ENCODE data around the gene WDPCP. TPM values are rescaled to one million over a fixed set of nuclear protein-coding genes. Genes with fewer than 3 reads are reported as not detected.

The WDPCP gene
- total RNA-seq, 2 donors from 2014 or later, result 11.8 to 25.1 TPM

- Histone ChIP-seq H3K4me3 (ENCODE audit: low read length) (peak overlapping the region; percentile 19), H3K27me3 (ENCODE audit: control insufficient read depth, insufficient read depth, low read length, poor library complexity, severe bottlenecking) (no peaks in the 10 kb centered on the region), H3K9me3 (ENCODE audit: control insufficient read depth, low read length) (peaks cover 37% of the 10 kb centered on the region), H3K36me3 (ENCODE audit: control insufficient read depth, insufficient read depth, low read length) (peaks cover 10% of the 10 kb centered on the region), H3K27ac (ENCODE audit: low read depth, low read length) (no peak overlapping the region), H3K9ac (ENCODE audit: extremely low read depth, low read length, poor library complexity, severe bottlenecking) (no peak overlapping the region), H3K4me1 (ENCODE audit: control insufficient read depth, insufficient read depth, low read length) (no peaks in the 10 kb centered on the region)
- Mint-ChIP-seq H3K36me3 (ENCODE audit: low read depth) (peaks cover 15% of the 10 kb centered on the region), H3K27me3 (ENCODE audit: insufficient read depth) (no peaks in the 10 kb centered on the region), H3K4me3 (no peak overlapping the region), H3K4me1 (peaks cover 11% of the 10 kb centered on the region), H3K27ac (no peak overlapping the region), H3K9me3 (peaks cover 25% of the 10 kb centered on the region)
- DNase-seq, result no peak
- WGBS, 2 experiments (ENCODE audit: insufficient coverage in 1 of 2, insufficient read length in 1 of 2), result 89 to 94% methylated on average over 2 of the region's 2 CpGs
- no peak for TF ChIP-seq CTCF (conservative IDR thresholded peaks at IDR 0.05)
Measured at GRCh38 chr2:63344575-63345284, 243.5 kb downstream of the WDPCP start.

GRCh38 chr2:63343397-63344109 lies 244.7 kb downstream of the WDPCP start:
- no peak overlapping the region for H3K27ac ChIP-seq (ENCODE audit: low read depth, low read length)
- Mint-ChIP-seq H3K27me3 (ENCODE audit: insufficient read depth) (no peaks in the 10 kb centered on the region), H3K4me1 (peaks cover 11% of the 10 kb centered on the region), H3K9me3 (peaks cover 26% of the 10 kb centered on the region), H3K36me3 (ENCODE audit: low read depth) (peaks cover 15% of the 10 kb centered on the region), H3K4me3 (no peak overlapping the region), H3K27ac (no peak overlapping the region)
- H3K4me3 ChIP-seq (ENCODE audit: low read length), result peak overlapping the region; percentile 19
- H3K4me1 ChIP-seq (ENCODE audit: control insufficient read depth, insufficient read depth, low read length), result no peaks in the 10 kb centered on the region
- WGBS, 2 experiments (ENCODE audit: insufficient coverage in 1 of 2, insufficient read length in 1 of 2), result no CpG with 5 or more reads among the region's 1 CpG
- peaks cover 10% of the 10 kb centered on the region for H3K36me3 ChIP-seq (ENCODE audit: control insufficient read depth, insufficient read depth, low read length)
- H3K9ac ChIP-seq (ENCODE audit: extremely low read depth, low read length, poor library complexity, severe bottlenecking), result no peak overlapping the region
- TF ChIP-seq CTCF (conservative IDR thresholded peaks at IDR 0.05), result no peak
- no peak for DNase-seq
- peaks cover 35% of the 10 kb centered on the region for H3K9me3 ChIP-seq (ENCODE audit: control insufficient read depth, low read length)
- H3K27me3 ChIP-seq (ENCODE audit: control insufficient read depth, insufficient read depth, low read length, poor library complexity, severe bottlenecking), result no peaks in the 10 kb centered on the region

- Mint-ChIP-seq H3K36me3 (ENCODE audit: low read depth) (peaks cover 20% of the 10 kb centered on the region), H3K27ac (no peak overlapping the region), H3K4me1 (peaks cover 10% of the 10 kb centered on the region), H3K9me3 (peaks cover 34% of the 10 kb centered on the region), H3K4me3 (no peak overlapping the region), H3K27me3 (ENCODE audit: insufficient read depth) (no peaks in the 10 kb centered on the region)
- H3K27me3 ChIP-seq (ENCODE audit: control insufficient read depth, insufficient read depth, low read length, poor library complexity, severe bottlenecking), result no peaks in the 10 kb centered on the region
- H3K27ac ChIP-seq (ENCODE audit: low read depth, low read length), result no peak overlapping the region
- WGBS, 2 experiments (ENCODE audit: insufficient coverage in 1 of 2, insufficient read length in 1 of 2), result 88% methylated on average over 1 of the region's 1 CpG; no CpG with 5 or more reads in 1 of the 2 experiments
- H3K4me1 ChIP-seq (ENCODE audit: control insufficient read depth, insufficient read depth, low read length), result no peaks in the 10 kb centered on the region
- H3K9me3 ChIP-seq (ENCODE audit: control insufficient read depth, low read length), result peaks cover 47% of the 10 kb centered on the region
- H3K4me3 ChIP-seq (ENCODE audit: low read length), result no peak overlapping the region
- DNase-seq, result no peak
- no peak overlapping the region for H3K9ac ChIP-seq (ENCODE audit: extremely low read depth, low read length, poor library complexity, severe bottlenecking)
- no peak for TF ChIP-seq CTCF (conservative IDR thresholded peaks at IDR 0.05)
- peaks cover 10% of the 10 kb centered on the region for H3K36me3 ChIP-seq (ENCODE audit: control insufficient read depth, insufficient read depth, low read length)
Measured at GRCh38 chr2:63340443-63340842, 247.8 kb downstream of the WDPCP start.

Measured in endodermal cell (in vitro differentiated cells).